ENCODE data around the gene ATIC. TPM values are rescaled to one million over a fixed set of nuclear protein-coding genes. Genes with fewer than 3 reads are reported as not detected.

Gene ATIC
- total and polyA plus RNA-seq, 2 of the 8 experiments (the other 6 are each of a cell fraction or from before 2014, with no cell fraction given): 139 to 319 TPM

- TF ChIP-seq RAD21 (IDR thresholded peaks at IDR 0.05 in 1 of 2, conservative IDR thresholded peaks at IDR 0.05 in 1 of 2; ENCODE audit: low read depth in 2 of 2, low read length in 2 of 2): no peak
Observed at GRCh38 chr2:215299337-215299859, 12.5 kb upstream of the ATIC start (continued).
